NOMO-1 treated with dmso at 0.1 percent for 144 hours (cell line): Measurements from ENCODE around the gene FHIT.

Experiments
- DNase-seq: peaks from one replicate; lab custom pipeline; 2025; ENCODE audit not compliant: unreplicated experiment; lab: John Stamatoyannopoulos, UW

Gene FHIT

GRCh38 chr3:61251174-61251972 is at the start of gene FHIT:
FHIT (minus strand) TSS chr3:61251452.
- DNase-seq, result peak; percentile 96

- no peak for DNase-seq
Observed at GRCh38 chr3:61300786-61301185, 49.5 kb upstream of the FHIT start.

GRCh38 chr3:61300006-61300380 is 48.7 kb upstream of the FHIT start:
- no peak for DNase-seq

GRCh38 chr3:61299343-61300005 is 48.2 kb upstream of the FHIT start:
- DNase-seq, result no peak

GRCh38 chr3:61297821-61298220 is 46.6 kb upstream of the FHIT start:
- DNase-seq, result no peak

- no peak for DNase-seq
Observed at GRCh38 chr3:61288446-61288845, 37.2 kb upstream of the FHIT start.

- no peak for DNase-seq
Observed at GRCh38 chr3:61283876-61284275, 32.6 kb upstream of the FHIT start.

- no peak for DNase-seq
Observed at GRCh38 chr3:61278713-61279112, 27.5 kb upstream of the FHIT start.

- DNase-seq, result no peak
Observed at GRCh38 chr3:61277411-61277810, 26.2 kb upstream of the FHIT start.

- DNase-seq, result no peak
Observed at GRCh38 chr3:61269435-61269834, 18.2 kb upstream of the FHIT start.

- no peak for DNase-seq
Observed at GRCh38 chr3:61268644-61269043, 17.4 kb upstream of the FHIT start.

- no peak for DNase-seq
Observed at GRCh38 chr3:61264281-61264680, 13.0 kb upstream of the FHIT start.

- no peak for DNase-seq
Observed at GRCh38 chr3:61257148-61257547, 5.9 kb upstream of the FHIT start.

- DNase-seq, result no peak
Observed at GRCh38 chr3:61253756-61254155, 2.5 kb upstream of the FHIT start.

GRCh38 chr3:61252836-61253235 is 1.6 kb upstream of the FHIT start:
- no peak for DNase-seq

- DNase-seq, result no peak
Observed at GRCh38 chr3:61250784-61251173, 473 bp downstream of the FHIT start.

GRCh38 chr3:61248496-61248895 is 2.8 kb downstream of the FHIT start:
- no peak for DNase-seq

GRCh38 chr3:61247191-61247590 is 4.1 kb downstream of the FHIT start:
- no peak for DNase-seq

- DNase-seq, result no peak
Observed at GRCh38 chr3:61239871-61240270, 11.4 kb downstream of the FHIT start.

GRCh38 chr3:61237858-61238257 is 13.4 kb downstream of the FHIT start:
- DNase-seq, result no peak

- DNase-seq, result no peak
Observed at GRCh38 chr3:61236556-61236955, 14.7 kb downstream of the FHIT start.

GRCh38 chr3:61233746-61234145 is 17.5 kb downstream of the FHIT start:
- no peak for DNase-seq

- DNase-seq, result no peak
Observed at GRCh38 chr3:61231693-61232092, 19.6 kb downstream of the FHIT start.
